AG09309 (cell line): ENCODE measurements around the gene HOXC9.

Experiments
- DNase-seq: peaks from one replicate; pipeline ENCODE4 v3.0.0-alpha.2; 2010; ENCODE audit warnings: low read depth
- H3K4me3 ChIP-seq: 2 replicates; pipeline ENCODE4 v1.5.1; 2011; ENCODE audit warnings: mild to moderate bottlenecking, low read depth, low read length, moderate library complexity; ENCODE audit not compliant: control insufficient read depth
- TF ChIP-seq, protein P1 (sequence below): IDR thresholded peaks from 2 replicates; pipeline ENCODE4 v1.5.1; 2011; ENCODE audit warnings: mild to moderate bottlenecking, low read depth, low read length, inconsistent platforms; ENCODE audit not compliant: insufficient read depth, control insufficient read depth; ENCODE audit errors: missing control alignments

Gene HOXC9

DNA sequence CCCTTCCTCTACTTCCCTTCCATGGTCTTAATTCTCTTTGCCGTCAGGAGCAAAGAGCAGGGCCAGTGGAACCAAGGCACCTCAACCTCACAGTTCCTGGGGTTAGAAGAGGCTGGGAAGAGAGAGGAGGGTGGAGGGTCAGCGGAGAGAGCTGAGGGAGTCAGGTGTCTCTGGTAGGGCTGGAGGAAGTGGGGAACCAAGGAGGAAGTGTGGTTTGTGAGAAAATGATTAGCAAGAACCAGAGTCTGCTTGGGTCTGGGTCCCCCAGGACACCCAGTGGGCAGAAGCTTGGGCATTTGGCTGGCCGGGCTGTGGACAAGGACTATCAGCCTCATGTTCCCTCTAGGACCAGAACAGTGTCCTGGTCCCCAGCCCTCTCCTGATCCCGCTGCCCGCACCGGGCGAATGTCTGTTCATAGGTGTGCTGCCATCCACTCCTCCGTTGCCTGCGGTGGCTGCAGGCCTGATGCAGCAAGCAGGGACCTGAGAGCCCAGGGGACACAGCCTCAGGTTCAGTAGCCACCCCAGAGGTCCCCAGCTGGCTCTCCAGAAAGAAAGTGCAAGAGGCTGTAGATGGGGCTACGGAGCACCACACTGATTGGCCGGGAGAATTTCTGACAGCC lies 42.9 kb upstream of the HOXC9 start:
- no peak for DNase-seq
- no peak overlapping the region for H3K4me3 ChIP-seq
- TF ChIP-seq, protein P1, sequence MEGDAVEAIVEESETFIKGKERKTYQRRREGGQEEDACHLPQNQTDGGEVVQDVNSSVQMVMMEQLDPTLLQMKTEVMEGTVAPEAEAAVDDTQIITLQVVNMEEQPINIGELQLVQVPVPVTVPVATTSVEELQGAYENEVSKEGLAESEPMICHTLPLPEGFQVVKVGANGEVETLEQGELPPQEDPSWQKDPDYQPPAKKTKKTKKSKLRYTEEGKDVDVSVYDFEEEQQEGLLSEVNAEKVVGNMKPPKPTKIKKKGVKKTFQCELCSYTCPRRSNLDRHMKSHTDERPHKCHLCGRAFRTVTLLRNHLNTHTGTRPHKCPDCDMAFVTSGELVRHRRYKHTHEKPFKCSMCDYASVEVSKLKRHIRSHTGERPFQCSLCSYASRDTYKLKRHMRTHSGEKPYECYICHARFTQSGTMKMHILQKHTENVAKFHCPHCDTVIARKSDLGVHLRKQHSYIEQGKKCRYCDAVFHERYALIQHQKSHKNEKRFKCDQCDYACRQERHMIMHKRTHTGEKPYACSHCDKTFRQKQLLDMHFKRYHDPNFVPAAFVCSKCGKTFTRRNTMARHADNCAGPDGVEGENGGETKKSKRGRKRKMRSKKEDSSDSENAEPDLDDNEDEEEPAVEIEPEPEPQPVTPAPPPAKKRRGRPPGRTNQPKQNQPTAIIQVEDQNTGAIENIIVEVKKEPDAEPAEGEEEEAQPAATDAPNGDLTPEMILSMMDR: no peak

DNA sequence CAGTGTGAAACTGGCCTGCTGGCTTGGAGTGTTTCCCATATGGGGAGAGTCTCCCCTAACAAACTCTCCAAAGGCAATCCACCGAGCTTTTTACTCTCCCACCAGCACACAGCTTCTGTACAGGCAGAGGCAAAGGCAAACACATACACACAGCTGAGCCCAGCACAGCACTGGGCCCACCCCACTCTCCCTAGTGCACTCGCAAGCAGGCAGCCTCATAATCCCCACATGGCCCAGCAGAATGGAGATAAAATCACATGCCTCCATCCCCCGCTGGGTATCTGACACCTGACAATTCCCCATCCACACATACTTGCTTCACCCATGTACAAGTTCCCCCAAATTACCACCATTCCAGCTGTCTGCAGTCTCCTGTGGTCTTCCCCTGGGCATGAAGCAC lies 41.8 kb upstream of the HOXC9 start:
- TF ChIP-seq, protein P1: no peak
- no peak overlapping the region for H3K4me3 ChIP-seq
- DNase-seq: no peak

DNA sequence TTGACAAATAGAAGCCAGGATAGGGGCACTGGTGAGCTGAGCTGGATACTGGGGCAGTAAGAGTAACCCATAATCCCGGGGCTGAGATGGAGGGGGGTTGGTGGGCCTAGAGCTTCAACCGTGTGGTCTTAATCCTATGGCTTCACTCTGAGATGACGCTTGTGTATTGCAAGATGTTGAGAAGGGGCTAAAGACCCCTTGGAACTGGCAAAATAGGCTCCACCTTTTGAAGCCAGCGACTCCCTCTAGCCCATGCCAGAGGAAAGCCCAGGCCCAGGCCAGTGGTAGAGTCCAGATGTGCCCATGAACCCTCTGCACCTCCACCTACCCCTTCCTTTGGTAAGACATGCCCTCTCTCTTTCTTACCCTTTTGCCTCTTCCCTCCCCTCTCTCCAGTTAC lies 40.6 kb upstream of the HOXC9 start:
- TF ChIP-seq, protein P1: no peak

DNA sequence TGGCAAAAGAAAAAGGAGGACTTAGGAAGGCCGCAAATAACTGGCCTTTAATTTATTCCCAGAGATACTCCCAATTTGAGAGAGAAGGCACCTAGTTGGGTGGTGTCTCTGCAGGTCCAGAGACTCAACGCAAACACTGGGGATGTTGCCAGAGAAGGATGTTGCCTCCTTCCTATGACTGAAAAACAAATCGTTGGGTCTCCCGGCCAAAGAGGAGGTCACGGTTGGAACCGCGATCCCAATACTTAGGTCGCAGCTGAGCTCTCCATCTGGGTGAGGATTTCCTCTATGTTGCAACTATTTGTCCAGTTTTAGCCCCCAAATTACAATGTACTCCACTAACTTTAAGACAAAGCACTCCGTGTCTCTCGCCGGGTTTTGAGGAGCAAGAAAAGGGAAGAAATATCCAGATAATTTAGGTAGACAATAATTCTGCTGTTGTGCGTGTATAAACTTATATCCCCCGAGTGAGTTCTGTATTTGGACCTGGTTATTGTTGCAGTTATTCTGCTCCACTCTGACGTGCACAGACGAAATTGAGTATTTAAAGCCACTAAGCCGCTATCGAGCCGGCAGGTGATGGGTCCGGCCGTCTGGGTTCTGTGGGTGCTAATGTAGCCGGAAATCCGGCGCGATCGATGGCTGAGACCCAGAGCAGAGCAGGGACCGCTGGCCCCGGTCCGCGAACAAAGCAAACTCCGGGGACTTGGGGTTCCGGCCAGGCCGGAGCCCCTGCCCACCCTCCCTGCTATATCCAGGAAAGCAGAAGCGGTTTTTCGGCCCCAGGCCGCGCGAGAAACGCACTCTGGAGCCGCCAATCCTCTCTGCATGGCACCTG lies 39.6 kb upstream of the HOXC9 start:
- TF ChIP-seq, protein P1: no peak
- H3K4me3 ChIP-seq: no peak overlapping the region
- no peak for DNase-seq

More for the DNA sequence above, 40.6 kb upstream of the HOXC9 start:
- no peak for DNase-seq
- no peak overlapping the region for H3K4me3 ChIP-seq

DNA sequence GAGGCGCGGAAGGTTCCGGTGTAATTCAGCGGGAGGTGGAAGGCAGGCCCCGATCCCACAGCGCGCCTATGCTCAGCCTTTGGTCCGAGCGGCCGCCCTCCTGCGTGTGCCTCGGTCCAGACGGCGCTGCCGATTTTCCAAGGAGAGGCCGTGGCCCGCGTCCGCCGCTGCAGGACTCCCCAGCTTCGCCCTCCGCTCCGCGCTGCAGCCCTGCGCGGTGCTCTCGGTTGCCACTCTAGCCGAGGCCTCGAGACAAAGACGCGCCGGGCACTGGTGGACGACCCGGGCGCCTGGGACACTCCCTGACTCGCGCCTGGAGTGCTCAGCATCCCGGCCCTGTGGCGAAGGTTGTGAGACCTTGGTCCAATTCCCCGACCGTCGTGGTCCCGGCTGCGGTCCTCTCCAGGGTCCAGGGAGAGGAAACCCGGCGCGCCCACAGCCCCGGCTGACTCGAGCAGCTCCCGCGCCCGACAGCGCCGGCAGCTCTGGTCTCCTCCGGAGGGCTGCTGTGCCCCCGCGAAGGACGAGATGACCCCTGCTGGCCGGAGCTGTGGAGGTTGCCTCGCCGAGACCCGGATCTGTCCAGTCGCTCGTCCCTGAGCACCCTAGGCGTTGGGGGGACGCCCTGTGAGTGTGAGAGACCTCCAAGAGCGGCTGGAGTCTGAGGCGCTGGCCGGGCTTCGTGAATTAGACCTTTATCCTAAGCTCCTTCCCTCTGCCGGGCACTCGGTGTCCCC lies 38.8 kb upstream of the HOXC9 start:
- H3K4me3 ChIP-seq: no peak overlapping the region
- TF ChIP-seq, protein P1: no peak
- no peak for DNase-seq

DNA sequence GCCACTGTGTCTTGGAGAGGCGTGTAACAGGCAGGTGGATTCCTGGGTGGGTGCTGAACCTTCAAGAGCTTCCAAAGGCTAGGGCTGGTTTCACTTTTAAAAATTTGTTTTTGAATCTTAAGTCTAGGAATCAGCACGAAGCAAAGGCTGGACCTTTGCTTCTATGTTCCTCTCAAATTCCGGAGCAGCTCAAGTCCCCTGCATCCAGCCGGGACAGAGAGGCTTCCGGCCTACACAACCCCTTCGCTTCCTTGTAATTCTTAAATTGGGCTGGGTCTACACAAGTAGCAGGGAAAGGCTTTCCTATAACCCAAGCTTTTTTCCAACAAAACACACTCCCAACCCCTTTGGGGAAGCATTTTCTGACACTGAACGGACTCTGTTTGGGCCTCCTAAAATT lies 37.0 kb upstream of the HOXC9 start:
- no peak overlapping the region for H3K4me3 ChIP-seq
- TF ChIP-seq, protein P1: no peak
- DNase-seq: no peak
